OCI-LY3 (cell line): ENCODE measurements around the gene PIK3R5.

Experiments
- H2AFZ ChIP-seq: fragments of 200-600, 300-600 bp; shearing (Covaris generic); 2 replicates; pipeline ENCODE4 v1.6.0; 2014; ENCODE audit warnings: antibody characterized with exemption, low read depth, low read length
- H3K27ac ChIP-seq: fragments of 200-600, 300-600 bp; sonication (generic); 2 replicates; pipeline ENCODE4 v1.5.1; 2014; ENCODE audit warnings: mild to moderate bottlenecking, low read length, moderate library complexity, mixed read lengths
- H3K27me3 ChIP-seq: fragments of 200-600, 300-600 bp; sonication (generic); 2 replicates; pipeline ENCODE4 v1.6.1; 2014; ENCODE audit warnings: low read depth, low read length, mixed read lengths
- H3K36me3 ChIP-seq: fragments of 200-600, 300-600 bp; sonication (generic); replicated peaks from 2 replicates; pipeline ENCODE3; 2014; ENCODE audit warnings: low read depth, low read length, mixed read lengths
- H3K4me1 ChIP-seq: fragments of 300-600, 200-600 bp; sonication (generic); 2 replicates; pipeline ENCODE4 v1.6.1; 2014; ENCODE audit warnings: low read length, mixed read lengths
- H3K4me2 ChIP-seq: fragments of 200-600, 300-600 bp; sonication (generic); 2 replicates; pipeline ENCODE4 v1.6.1; 2014; ENCODE audit warnings: low read length, mixed read lengths
- H3K4me3 ChIP-seq: fragments of 300-600, 200-600 bp; sonication (generic); 2 replicates; pipeline ENCODE4 v1.5.1; 2014; ENCODE audit warnings: antibody characterized with exemption, mild to moderate bottlenecking, low read length, moderate library complexity
- H3K79me2 ChIP-seq: fragments of 300-600, 200-600 bp; shearing (Covaris generic); 2 replicates; pipeline ENCODE4 v1.6.1; 2014; ENCODE audit warnings: mild to moderate bottlenecking, low read length, mixed read lengths
- H3K9ac ChIP-seq: fragments of 300-600, 200-600 bp; shearing (Covaris generic); 2 replicates; pipeline ENCODE4 v1.6.0; 2014; ENCODE audit warnings: mild to moderate bottlenecking, low read length, moderate library complexity
- H3K9me3 ChIP-seq: fragments of 200-600, 300-600 bp; shearing (Covaris generic); 2 replicates; pipeline ENCODE4 v1.6.1; 2014; ENCODE audit warnings: low read length, mixed read lengths; ENCODE audit not compliant: insufficient read depth
- H4K20me1 ChIP-seq: fragments of 200-600, 300-600 bp; sonication (generic); 2 replicates; pipeline ENCODE4 v1.6.1; 2016; ENCODE audit warnings: low read length, mixed read lengths; ENCODE audit not compliant: insufficient read depth
- EZH2phosphoT487 ChIP-seq: fragments of 200-600 bp; shearing (Covaris generic); IDR thresholded peaks from 2 replicates; pipeline ENCODE4 v1.6.1; 2018; ENCODE audit warnings: antibody characterized with exemption, mixed run types, low read depth
- TF ChIP-seq, protein P1 (sequence below): fragments of 200-600, 300-600 bp; sonication (generic); IDR thresholded peaks from 2 replicates; pipeline ENCODE4 v1.5.1; 2014; ENCODE audit warnings: antibody characterized with exemption, low read length, low read depth

Gene PIK3R5

DNA sequence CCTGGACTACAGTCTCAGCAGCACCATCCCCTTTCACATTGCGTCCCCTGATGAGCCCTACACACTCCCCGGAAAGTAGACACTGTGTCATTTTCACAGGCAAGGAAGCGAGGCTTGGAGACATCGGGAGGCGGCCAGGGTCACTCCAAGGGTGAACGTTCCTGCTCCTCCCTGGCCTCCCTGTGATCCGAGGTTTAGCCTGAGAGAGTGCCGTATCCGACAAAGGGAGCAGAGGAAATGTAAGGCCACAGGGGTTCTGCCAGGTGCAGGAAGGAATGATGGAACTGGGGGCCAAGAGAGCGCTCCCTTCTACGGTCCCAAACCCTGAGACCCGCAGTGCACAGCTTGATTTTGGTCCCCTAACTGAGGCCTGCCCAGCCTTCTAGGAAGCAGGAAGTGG, 90.1 kb downstream of the PIK3R5 start:
- Histone ChIP-seq H3K4me2 (no peak overlapping the region), H3K4me3 (no peak overlapping the region), H3K36me3 (no peaks in the 10 kb centered on the region), H2AFZ (no peak overlapping the region), H4K20me1 (no peaks in the 10 kb centered on the region), H3K9ac (no peak overlapping the region), H3K27me3 (no peaks in the 10 kb centered on the region), H3K79me2 (no peaks in the 10 kb centered on the region), H3K4me1 (peaks cover 7% of the 10 kb centered on the region; the same call in 1 of the 2 replicates), H3K9me3 (no peaks in the 10 kb centered on the region), H3K27ac (no peak overlapping the region)
- TF ChIP-seq EZH2phosphoT487: no peak
- TF ChIP-seq, protein P1, sequence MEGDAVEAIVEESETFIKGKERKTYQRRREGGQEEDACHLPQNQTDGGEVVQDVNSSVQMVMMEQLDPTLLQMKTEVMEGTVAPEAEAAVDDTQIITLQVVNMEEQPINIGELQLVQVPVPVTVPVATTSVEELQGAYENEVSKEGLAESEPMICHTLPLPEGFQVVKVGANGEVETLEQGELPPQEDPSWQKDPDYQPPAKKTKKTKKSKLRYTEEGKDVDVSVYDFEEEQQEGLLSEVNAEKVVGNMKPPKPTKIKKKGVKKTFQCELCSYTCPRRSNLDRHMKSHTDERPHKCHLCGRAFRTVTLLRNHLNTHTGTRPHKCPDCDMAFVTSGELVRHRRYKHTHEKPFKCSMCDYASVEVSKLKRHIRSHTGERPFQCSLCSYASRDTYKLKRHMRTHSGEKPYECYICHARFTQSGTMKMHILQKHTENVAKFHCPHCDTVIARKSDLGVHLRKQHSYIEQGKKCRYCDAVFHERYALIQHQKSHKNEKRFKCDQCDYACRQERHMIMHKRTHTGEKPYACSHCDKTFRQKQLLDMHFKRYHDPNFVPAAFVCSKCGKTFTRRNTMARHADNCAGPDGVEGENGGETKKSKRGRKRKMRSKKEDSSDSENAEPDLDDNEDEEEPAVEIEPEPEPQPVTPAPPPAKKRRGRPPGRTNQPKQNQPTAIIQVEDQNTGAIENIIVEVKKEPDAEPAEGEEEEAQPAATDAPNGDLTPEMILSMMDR: no peak

DNA sequence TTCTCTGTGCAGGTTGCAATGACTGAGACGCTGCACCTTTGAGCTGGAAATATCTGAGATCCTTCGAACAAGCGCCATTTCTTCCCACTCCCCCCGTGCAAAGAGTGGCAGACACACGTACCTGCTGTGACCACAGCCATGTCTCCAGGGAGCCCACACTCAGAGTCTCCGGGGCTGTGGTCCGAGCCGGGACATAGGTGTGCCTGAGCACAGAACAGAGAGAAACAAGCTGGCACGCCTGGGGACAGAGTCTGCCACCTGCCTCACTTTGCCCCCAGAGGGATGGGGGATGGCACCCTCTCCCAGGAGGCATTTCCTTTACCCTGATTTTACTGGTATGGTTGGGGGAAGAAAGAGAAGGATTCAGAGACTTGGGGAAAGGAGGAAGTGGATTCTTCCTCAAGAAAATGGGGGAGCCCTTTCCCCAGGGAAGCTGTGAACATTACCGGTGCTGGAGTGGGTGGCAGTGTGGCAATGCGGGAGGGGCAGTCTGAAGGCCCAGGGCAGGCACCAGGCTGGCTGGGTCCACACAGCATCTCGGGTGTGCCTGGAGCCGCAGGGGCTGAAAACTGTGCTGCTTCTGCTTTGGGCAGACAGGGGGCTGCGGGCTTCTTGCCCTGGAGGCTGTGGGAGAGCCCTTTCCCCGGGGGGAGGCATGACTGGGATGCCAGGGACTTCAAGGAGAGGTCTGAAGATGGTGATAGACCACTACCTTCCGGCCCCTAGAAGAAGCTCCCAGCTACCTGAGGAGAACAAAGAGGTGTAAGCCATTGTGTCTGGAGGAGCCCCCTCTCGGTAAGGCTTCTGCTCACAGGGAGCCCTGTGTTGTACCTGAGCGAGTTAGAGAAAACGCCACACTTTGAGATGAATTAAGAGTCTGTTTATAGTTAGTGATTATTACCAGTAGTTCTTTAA, 91.4 kb downstream of the PIK3R5 start:
- Histone ChIP-seq H3K4me3 (no peak overlapping the region), H4K20me1 (no peaks in the 10 kb centered on the region), H3K4me1 (peaks cover 14% of the 10 kb centered on the region), H3K27ac (no peak overlapping the region), H3K27me3 (no peaks in the 10 kb centered on the region), H3K9ac (no peak overlapping the region), H3K36me3 (no peaks in the 10 kb centered on the region), H2AFZ (no peak overlapping the region), H3K79me2 (no peaks in the 10 kb centered on the region), H3K9me3 (no peaks in the 10 kb centered on the region), H3K4me2 (no peak overlapping the region)
- TF ChIP-seq EZH2phosphoT487: no peak
- TF ChIP-seq, protein P1: no peak

DNA sequence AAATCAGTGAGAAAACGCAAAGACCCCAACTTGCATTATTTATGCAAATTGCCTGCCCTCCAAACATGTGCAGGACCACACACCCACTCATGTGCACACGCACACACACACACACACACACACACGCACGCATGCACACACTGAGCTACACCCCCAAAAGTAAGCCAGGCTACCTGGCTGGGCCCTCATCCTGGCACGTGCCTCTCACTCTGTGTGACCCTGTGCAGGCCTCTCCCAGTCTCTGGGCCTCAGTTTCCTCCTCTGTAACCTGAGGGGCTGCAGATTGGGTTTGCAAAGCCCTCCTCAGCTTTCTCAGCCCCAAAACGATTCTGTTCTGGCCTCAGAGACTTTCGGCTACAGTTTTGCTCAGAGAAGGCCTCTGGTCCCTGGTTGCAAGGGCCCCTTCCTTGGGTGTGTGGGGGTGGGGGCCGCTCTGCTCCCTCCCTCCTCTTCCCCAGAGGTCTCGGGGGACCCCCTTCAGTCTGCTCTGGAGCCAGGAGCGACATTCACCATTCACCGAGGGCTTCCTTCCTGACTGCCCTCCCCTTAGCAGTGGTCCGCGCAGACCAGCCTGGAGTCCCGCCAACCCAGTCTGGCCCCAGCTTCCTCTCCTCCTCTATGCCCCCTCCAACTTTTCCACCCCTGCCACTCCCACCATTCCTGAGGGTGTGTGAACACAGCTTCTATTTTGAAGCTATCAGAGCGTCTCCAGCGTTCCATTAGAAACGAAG, 92.6 kb downstream of the PIK3R5 start:
- Histone ChIP-seq H3K27ac (no peak overlapping the region), H4K20me1 (no peaks in the 10 kb centered on the region), H3K4me3 (no peak overlapping the region), H3K9ac (no peak overlapping the region), H3K79me2 (no peaks in the 10 kb centered on the region), H3K27me3 (no peaks in the 10 kb centered on the region), H2AFZ (no peak overlapping the region), H3K36me3 (no peaks in the 10 kb centered on the region), H3K4me2 (no peak overlapping the region), H3K9me3 (no peaks in the 10 kb centered on the region), H3K4me1 (peaks cover 26% of the 10 kb centered on the region)
- TF ChIP-seq, protein P1: no peak
- TF ChIP-seq EZH2phosphoT487: no peak

GRCh38 chr17:8872036-8872704, 93.3 kb downstream of the PIK3R5 start:
- Histone ChIP-seq H3K4me2 (no peak overlapping the region), H3K4me3 (no peak overlapping the region), H3K9me3 (no peaks in the 10 kb centered on the region), H3K36me3 (no peaks in the 10 kb centered on the region), H3K27me3 (no peaks in the 10 kb centered on the region), H3K9ac (no peak overlapping the region), H4K20me1 (no peaks in the 10 kb centered on the region), H3K27ac (no peak overlapping the region), H3K79me2 (no peaks in the 10 kb centered on the region), H2AFZ (no peak overlapping the region), H3K4me1 (peaks cover 33% of the 10 kb centered on the region)
- no peak for TF ChIP-seq EZH2phosphoT487
- TF ChIP-seq, protein P1: no peak
